ENCODE results near the gene ZBTB32. TPM values are rescaled to one million over a fixed set of nuclear protein-coding genes. Genes with fewer than 3 reads are reported as not detected.

The ZBTB32 gene
- total RNA-seq, 1 experiment from 2014 or later: 0.13 TPM

DNA sequence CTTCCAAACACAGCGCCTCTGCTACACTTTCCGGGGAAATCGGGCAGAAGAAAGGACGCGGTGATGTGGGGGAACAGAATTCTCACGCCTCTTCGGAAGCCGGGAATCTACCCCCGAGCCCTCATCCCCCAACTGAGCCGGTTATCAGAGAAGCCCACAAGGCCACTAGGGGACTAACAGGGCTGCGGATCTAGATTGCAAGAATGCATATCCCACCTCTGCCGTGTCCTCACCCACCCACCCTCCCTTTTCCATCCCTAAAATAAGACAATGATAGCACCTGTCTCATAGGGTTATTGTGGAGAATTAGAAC is 36.8 kb downstream of the ZBTB32 start:
- Histone ChIP-seq H3K56ac (ENCODE audit: insufficient read length, low read depth, low read length) (no peak overlapping the region), H3K18ac (ENCODE audit: insufficient read length, low read depth, low read length) (no peak overlapping the region), H4K8ac (replicated peaks; ENCODE audit: insufficient read length, low read depth, low read length) (no peak overlapping the region), H4K91ac (ENCODE audit: insufficient read length, low read depth, low read length) (no peak overlapping the region), H3K9me3 (ENCODE audit: control insufficient read depth, low read depth, low read length) (no peaks in the 10 kb centered on the region), H2AFZ (ENCODE audit: low read length) (no peak overlapping the region), H2BK15ac (ENCODE audit: low read depth, low read length) (no peak overlapping the region), H2BK20ac (ENCODE audit: low read depth, low read length, poor library complexity, severe bottlenecking) (no peak overlapping the region), H3K23me2 (ENCODE audit: insufficient read length, low read depth, low read length, poor library complexity, severe bottlenecking) (peaks cover 17% of the 10 kb centered on the region), H3K79me2 (ENCODE audit: insufficient read depth, low read length) (no peaks in the 10 kb centered on the region), H4K5ac (ENCODE audit: insufficient read length, low read depth, low read length) (no peak overlapping the region), H3K4me2 (ENCODE audit: insufficient read depth, insufficient read length, low read length) (peak overlapping the region; percentile 58), H3K27me3 (ENCODE audit: insufficient read depth, low read length) (no peaks in the 10 kb centered on the region), H3K27ac (ENCODE audit: insufficient read length, low read depth, low read length) (no peak overlapping the region), H3K79me1 (ENCODE audit: insufficient read depth, low read depth, low read length, poor library complexity, severe bottlenecking) (no peaks in the 10 kb centered on the region), H2AK5ac (ENCODE audit: insufficient read length, low read length) (no peak overlapping the region), H3K4ac (ENCODE audit: low read depth, low read length) (no peak overlapping the region), H2BK5ac (ENCODE audit: insufficient read length, low read length) (no peak overlapping the region), H4K20me1 (ENCODE audit: control insufficient read depth, insufficient read depth, insufficient read length) (no peaks in the 10 kb centered on the region), H3K9ac (ENCODE audit: extremely low read depth, insufficient read length, low read length) (peak overlapping the region; percentile 11), H2BK120ac (ENCODE audit: low read depth, low read length, poor library complexity, severe bottlenecking) (no peak overlapping the region), H3K14ac (ENCODE audit: insufficient read depth, low read length) (peak overlapping the region; percentile 25; the same call in 1 of the 2 replicates), H3T11ph (ENCODE audit: low read length) (no peak overlapping the region), H2BK12ac (ENCODE audit: insufficient read length, low read depth, low read length) (no peak overlapping the region), H3K23ac (ENCODE audit: insufficient read length, low read depth, low read length) (no peak overlapping the region), H3K4me1 (ENCODE audit: insufficient read depth, low read length) (peaks cover 1% of the 10 kb centered on the region; the same call in 1 of the 2 replicates)
- DNase-seq: no peak
- H3K27ac Mint-ChIP-seq: peak overlapping the region; percentile 93 to 99 (median 97)
- WGBS (ENCODE audit: extremely low coverage, insufficient read length, low lambda C conversion rate): no CpG with 5 or more reads among the region's 12 CpGs
- peaks cover 16 to 26% of the 10 kb centered on the region in 2 experiments for H3K4me1 Mint-ChIP-seq
- H3K9me3 Mint-ChIP-seq: no peaks in the 10 kb centered on the region
- TF ChIP-seq, protein P1, sequence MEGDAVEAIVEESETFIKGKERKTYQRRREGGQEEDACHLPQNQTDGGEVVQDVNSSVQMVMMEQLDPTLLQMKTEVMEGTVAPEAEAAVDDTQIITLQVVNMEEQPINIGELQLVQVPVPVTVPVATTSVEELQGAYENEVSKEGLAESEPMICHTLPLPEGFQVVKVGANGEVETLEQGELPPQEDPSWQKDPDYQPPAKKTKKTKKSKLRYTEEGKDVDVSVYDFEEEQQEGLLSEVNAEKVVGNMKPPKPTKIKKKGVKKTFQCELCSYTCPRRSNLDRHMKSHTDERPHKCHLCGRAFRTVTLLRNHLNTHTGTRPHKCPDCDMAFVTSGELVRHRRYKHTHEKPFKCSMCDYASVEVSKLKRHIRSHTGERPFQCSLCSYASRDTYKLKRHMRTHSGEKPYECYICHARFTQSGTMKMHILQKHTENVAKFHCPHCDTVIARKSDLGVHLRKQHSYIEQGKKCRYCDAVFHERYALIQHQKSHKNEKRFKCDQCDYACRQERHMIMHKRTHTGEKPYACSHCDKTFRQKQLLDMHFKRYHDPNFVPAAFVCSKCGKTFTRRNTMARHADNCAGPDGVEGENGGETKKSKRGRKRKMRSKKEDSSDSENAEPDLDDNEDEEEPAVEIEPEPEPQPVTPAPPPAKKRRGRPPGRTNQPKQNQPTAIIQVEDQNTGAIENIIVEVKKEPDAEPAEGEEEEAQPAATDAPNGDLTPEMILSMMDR (conservative IDR thresholded peaks at IDR 0.05): peak; percentile 57; the same call in 2 of the 3 replicates
- no peaks in the 10 kb centered on the region for H3K27me3 Mint-ChIP-seq (ENCODE audit: low read depth)
- peaks cover 23 to 36% (median 28%) of the 10 kb centered on the region in 3 experiments; a peak in 6 of 7 replicates for H3K36me3 Mint-ChIP-seq (ENCODE audit: insufficient read depth in 1 of 3, low read depth in 3 of 3)
- H3K4me3 Mint-ChIP-seq: peak overlapping the region; percentile 71 to 90

Data from H9 (cell line).